SH-SY5Y (cell line): ENCODE measurements around the gene TSPAN4.

ENCODE experiments used
- GATA2 ChIP-seq: IDR thresholded peaks from 2 replicates; pipeline ENCODE4 v1.6.1; 2011; ENCODE audit warnings: mild to moderate bottlenecking, low read depth, low read length
- GATA3 ChIP-seq: IDR thresholded peaks from 2 replicates; pipeline ENCODE4 v1.6.1; 2011; ENCODE audit warnings: low read depth, mild to moderate bottlenecking, low read length, moderate library complexity

GRCh38 chr11:900545-900944 lies 57.9 kb downstream of the TSPAN4 start:
- TF ChIP-seq GATA3 (no peak), GATA2 (no peak)
